ENCODE data around the gene OSBPL7. TPM values are rescaled to one million over a fixed set of nuclear protein-coding genes. Genes with fewer than 3 reads are reported as not detected.

OSBPL7 gene
- total and polyA plus RNA-seq, 2 donors (not counting 3 experiments of a cell fraction or from before 2014, with no cell fraction given): 16.2 to 29.1 TPM

DNA sequence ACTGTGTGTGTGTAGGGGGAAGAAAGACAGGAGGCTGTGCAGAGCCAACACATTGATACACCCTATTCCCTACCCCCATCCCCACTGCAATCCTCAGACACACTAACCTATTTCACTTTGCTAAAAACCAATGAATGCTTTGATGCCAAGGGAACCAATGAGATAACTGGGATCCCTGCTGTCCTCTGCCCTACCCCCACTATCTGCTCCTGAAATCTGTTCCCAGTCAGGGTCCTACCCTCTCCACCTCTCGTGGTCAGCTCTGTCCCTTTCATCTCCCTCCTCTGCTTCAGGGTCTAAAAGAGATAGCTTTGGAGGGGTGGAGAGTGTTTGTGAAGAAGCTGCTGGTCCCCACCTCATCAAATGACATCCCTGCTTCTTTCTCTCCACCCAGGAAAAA, 48.5 kb upstream of the OSBPL7 start:
- BruUV-seq (replicated peaks): no TSS peak
- TF ChIP-seq JUN (IDR thresholded peaks at IDR 0.05; ENCODE audit: borderline replicate concordance, insufficient read depth, insufficient read length, low read depth) (no peak), POLR2AphosphoS5 (IDR thresholded peaks at IDR 0.05; ENCODE audit: insufficient read depth, low read depth, low read length) (no peak), CTCF (IDR thresholded peaks at IDR 0.05; ENCODE audit: extremely low read depth in 1 of 2, insufficient read depth in 1 of 2, low read depth in 1 of 2, low read length in 2 of 2) (no peak), GATA2 (IDR thresholded peaks at IDR 0.05; ENCODE audit: insufficient read depth, insufficient read length, low read depth, low read length) (no peak), POLR2A (IDR thresholded peaks at IDR 0.05; ENCODE audit: low read depth, low read length) (no peak), FOS (IDR thresholded peaks at IDR 0.05; ENCODE audit: borderline replicate concordance, insufficient read depth, low read length) (no peak), EZH2 (IDR thresholded peaks at IDR 0.05; ENCODE audit: borderline replicate concordance, low read depth, low read length, severe bottlenecking) (no peak), MAX (IDR thresholded peaks at IDR 0.05; ENCODE audit: insufficient read depth, insufficient read length) (no peak), MYC (IDR thresholded peaks at IDR 0.05; ENCODE audit: low read depth, low read length) (no peak)
- Histone ChIP-seq H3K36me3 (ENCODE audit: control insufficient read depth in 2 of 2, extremely low read depth in 1 of 2, insufficient read depth in 2 of 2, low read length in 2 of 2) (no peaks in the 10 kb centered on the region), H3K4me3 (replicated peaks in 1 of 3; ENCODE audit: insufficient read depth in 1 of 3, low read depth in 1 of 3, low read length in 3 of 3) (no peak overlapping the region), H4K20me1 (replicated peaks; ENCODE audit: control insufficient read depth, extremely low read depth, insufficient read depth, low read length) (no peaks in the 10 kb centered on the region), H2AFZ (ENCODE audit: low read depth, low read length) (no peak overlapping the region), H3K27me3 (ENCODE audit: control insufficient read depth in 2 of 2, insufficient read depth in 2 of 2, low read length in 2 of 2) (peaks cover 45 to 60% of the 10 kb centered on the region in 2 experiments), H3K27ac (ENCODE audit: insufficient read depth, low read depth, low read length) (no peak overlapping the region), H3K9me3 (replicated peaks; ENCODE audit: control insufficient read depth, insufficient read depth, low read length) (no peaks in the 10 kb centered on the region), H3K4me2 (ENCODE audit: insufficient read depth, low read length) (no peak overlapping the region), H3K79me2 (ENCODE audit: control insufficient read depth, insufficient read depth, low read length) (no peaks in the 10 kb centered on the region), H3K4me1 (ENCODE audit: control insufficient read depth, extremely low read depth, insufficient read depth, low read length) (no peaks in the 10 kb centered on the region), H3K9me1 (replicated peaks; ENCODE audit: control insufficient read depth, extremely low read depth, insufficient read depth, low read length) (no peaks in the 10 kb centered on the region), H3K9ac (replicated peaks; ENCODE audit: extremely low read depth, insufficient read depth, low read length) (no peak overlapping the region)
- intact Hi-C loops (cut with micrococcal nuclease): no loop called here
- CTCF ChIA-PET: interaction anchor here (1.4 to 1.9 kb wide), 3 partner anchors 12 to 77 kb away, joined by 3 to 9 read pairs (median 7); no protein-coding TSS in a partner anchor
- POLR2A ChIA-PET: no interaction called here
- dilution Hi-C loops (cut with MboI; ENCODE audit: extremely low pct_ligation_motif_present, low sequenced_read_pairs): no loop called here
- no peak for DNase-seq (ENCODE audit: low read depth, low spot score)
- FAIRE-seq: no peak
